GM12873 (cell line): ENCODE data around the gene COL11A2.

Experiments
- TF ChIP-seq, protein P1 (sequence below): IDR thresholded peaks from 2 replicates; pipeline ENCODE4 v1.5.1; 2012; ENCODE audit warnings: low read depth, mild to moderate bottlenecking, moderate library complexity, low read length, control low read depth; ENCODE audit not compliant: insufficient read depth; ENCODE audit errors: missing control alignments

Gene COL11A2

DNA sequence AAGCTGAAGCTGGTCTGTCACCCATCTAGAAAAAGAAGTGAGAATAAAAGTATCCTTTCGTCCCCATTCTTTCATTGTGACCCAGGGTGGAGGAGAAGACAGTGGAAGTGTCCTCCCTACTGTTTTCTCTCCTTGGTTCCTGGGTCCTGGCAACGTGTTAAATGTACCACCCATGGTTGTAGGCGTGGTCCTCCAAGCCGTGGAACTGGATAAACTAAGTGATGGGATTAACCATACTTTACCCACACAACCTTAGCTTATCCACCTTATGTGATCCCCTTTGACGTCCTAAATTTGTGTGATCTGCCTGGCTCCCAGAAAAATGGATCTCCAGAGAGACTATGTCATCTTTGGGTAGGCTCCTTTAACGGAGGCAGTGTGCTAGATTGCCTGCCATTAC, 69.1 kb downstream of the COL11A2 start:
- TF ChIP-seq, protein P1, sequence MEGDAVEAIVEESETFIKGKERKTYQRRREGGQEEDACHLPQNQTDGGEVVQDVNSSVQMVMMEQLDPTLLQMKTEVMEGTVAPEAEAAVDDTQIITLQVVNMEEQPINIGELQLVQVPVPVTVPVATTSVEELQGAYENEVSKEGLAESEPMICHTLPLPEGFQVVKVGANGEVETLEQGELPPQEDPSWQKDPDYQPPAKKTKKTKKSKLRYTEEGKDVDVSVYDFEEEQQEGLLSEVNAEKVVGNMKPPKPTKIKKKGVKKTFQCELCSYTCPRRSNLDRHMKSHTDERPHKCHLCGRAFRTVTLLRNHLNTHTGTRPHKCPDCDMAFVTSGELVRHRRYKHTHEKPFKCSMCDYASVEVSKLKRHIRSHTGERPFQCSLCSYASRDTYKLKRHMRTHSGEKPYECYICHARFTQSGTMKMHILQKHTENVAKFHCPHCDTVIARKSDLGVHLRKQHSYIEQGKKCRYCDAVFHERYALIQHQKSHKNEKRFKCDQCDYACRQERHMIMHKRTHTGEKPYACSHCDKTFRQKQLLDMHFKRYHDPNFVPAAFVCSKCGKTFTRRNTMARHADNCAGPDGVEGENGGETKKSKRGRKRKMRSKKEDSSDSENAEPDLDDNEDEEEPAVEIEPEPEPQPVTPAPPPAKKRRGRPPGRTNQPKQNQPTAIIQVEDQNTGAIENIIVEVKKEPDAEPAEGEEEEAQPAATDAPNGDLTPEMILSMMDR = no peak

DNA sequence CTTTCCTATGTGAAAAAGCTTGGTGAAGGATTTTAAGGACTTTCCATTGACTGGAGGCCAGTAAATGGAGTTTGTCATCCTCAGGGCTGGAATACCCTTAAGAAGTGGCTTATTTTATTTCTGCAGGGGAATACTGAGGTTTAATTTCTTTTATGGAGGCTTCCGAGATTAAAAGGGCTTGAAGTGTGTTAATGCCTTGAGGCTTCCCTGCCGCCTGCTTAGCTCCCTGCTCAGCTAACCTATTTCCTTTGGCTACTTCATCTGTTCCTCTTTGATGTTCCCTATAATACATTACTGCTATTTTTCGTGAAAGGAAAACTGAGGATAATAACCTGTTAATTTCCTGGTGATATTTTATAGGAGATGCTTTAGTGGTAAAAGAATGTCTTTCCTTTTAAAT, 72.3 kb downstream of the COL11A2 start:
- TF ChIP-seq, protein P1 = no peak

DNA sequence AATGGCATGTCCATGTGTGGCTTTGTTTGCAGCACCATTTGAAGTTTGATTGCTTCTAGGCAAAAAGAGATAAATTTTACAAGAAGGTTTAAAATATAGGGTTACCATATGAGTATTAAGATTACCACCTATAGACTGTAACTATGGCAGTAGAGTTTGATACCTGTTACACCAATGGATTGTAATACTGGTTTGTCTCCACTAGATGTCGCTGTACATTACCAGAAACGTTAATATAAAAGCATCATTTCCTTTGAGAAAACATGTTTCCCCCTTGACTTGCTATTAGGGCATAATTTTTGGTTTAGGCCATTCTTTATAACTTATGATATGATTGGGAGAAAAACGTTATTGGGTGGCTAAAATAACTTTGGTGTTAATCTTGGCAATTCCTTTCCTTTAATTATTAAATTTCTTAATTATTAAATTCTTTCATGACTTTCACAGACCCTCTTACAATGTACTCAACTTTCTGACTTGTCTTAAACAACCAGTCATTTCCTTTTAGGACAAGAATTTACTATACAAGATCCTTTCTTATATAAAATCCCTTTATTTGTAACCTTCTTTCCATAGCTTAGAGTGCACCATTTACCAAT, 73.6 kb downstream of the COL11A2 start:
- TF ChIP-seq, protein P1 = peak; percentile 67

DNA sequence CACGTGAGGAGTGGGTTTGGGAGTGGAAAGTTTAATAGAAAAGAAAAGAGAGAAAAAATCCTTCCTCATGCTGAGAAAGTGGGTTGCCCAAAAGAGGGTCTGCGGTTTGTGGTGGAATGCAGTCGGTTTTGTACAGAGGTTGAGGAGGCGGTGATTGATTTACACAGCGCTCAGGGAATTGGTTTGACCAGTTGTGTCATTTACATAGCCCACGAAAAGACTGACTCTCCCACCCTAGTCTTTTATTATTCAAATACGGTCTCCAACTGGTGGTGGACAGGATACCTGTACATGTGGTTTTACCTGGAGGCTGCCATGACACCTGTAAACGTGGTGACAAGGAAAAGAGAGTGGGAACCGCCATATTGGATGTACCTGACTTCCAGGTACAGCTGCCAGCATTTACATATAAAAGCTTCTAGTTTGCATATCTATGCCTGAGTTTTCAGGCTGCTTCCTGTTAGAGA, 74.4 kb downstream of the COL11A2 start:
- TF ChIP-seq, protein P1 = no peak

DNA sequence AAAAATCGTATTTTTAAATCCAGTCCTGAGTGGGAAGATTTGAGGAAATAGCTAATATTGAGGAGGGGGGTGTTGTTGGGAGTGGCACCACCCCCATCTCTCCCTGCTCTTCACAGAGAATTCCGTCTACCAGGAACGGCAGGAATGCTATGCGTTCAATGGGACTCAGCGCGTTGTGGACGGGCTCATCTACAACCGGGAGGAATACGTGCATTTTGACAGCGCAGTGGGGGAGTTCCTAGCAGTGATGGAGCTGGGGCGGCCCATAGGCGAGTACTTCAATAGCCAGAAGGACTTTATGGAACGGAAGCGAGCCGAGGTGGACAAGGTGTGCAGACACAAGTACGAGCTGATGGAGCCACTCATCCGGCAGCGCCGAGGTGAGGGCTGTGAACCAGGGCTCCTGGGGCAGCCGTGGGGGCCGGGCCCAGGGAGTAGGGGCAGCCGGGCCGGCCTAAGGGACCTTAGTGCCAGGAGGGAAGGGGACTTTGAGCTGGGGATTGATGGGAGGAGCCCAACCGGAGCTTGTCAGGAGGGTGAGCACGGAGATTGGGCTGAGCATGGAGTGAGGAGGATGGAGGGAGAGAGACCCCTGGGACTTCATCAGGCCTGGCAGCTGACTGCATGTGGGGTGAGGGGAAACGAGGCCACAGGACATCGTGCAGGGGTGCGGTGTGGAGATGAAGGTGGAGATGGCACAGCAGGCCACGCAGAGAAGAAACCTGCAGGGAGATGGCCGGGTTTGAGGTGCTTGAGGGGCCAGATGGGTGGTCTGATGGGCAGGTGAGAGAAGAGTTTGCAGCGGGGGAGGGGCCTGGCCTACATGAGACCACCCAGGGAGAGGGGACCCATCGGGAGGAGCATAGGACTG, 75.2 kb downstream of the COL11A2 start:
- TF ChIP-seq, protein P1 = no peak

DNA sequence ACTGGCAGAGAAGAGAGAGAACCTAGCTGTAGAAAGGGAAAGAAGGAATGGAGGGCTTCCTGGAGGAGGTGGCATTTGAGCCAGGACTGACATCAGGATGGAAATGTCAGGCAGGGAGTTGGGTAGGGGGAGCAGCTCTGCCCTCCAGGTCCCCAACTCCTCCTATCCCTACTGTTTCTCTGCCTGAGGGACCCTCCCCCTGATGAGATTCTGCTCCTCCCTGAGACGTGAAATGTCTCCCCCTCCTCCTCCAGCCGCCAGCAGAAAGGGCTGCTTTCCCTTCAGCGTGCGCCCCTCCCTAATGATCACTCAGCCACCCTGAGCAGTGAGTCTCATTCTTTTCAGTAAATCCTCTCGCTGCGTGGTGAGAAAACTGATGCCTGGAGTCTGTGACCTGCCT, 75.8 kb downstream of the COL11A2 start:
- TF ChIP-seq, protein P1 = no peak

DNA sequence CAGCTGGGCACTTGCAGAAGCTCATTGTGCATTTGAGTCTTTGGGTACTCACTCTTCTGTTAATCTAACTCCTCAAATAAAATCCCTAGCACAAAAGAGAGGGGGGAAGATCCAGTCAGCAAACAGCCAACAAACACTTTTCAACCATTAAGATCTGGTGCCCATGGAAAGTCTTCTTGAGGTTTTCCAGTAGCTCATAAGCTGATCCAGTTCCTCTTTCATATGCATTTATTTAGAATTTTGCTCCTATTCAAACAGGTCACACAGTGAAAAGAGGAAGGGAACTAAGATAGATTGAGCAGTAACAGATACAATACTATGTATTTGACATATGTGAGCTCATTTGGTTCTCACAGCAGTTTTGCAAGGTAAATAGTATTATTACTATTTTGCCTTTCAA, 77.9 kb downstream of the COL11A2 start:
- TF ChIP-seq, protein P1 = no peak
